Esophagus muscularis mucosa (tissue), 3 donors: Measurements from ENCODE around the gene IL1RL2.

Source experiments
- CTCF ChIP-seq, 3 experiments: fragments of 200-600 bp in 2 of 3; fragments of 450-650 bp in 1 of 3; sonication (generic) in 2 of 3; IDR thresholded peaks; one replicate each; pipeline ENCODE4 v1.5.1; 2017 to 2019; ENCODE audit warnings: antibody characterized with exemption in 3 of 3, mild to moderate bottlenecking in 2 of 3, moderate library complexity in 1 of 3
- EP300 ChIP-seq: sonication (generic); formaldehyde crosslinking; IDR thresholded peaks from one replicate; pipeline ENCODE4 v1.6.1; 2017; ENCODE audit warnings: antibody characterized with exemption

- TF ChIP-seq EP300 (no peak), CTCF (IDR thresholded peaks at IDR 0.05) (no peak)
Observed at GRCh38 chr2:102285368-102285767, 98.5 kb downstream of the IL1RL2 start.
